Kidney tubule cell (primary cell): ENCODE data around the gene IFT80.

Source experiments
- DNase-seq: peaks from one replicate; pipeline ENCODE4 v3.0.0-alpha.2; 2018; ENCODE audit warnings: low spot score

IFT80 gene

GRCh38 chr3:160399125-160400029 lies at the start of gene IFT80, which contains the start of gene SMC4:
Gene IFT80 (minus strand): TSS chr3:160399225. CDS start chr3:160384600, 14,625 bp downstream.
Gene SMC4 (plus strand): TSS chr3:160399650. CDS start chr3:160400827, 1,177 bp downstream.
- DNase-seq = peak; percentile 98

DNA sequence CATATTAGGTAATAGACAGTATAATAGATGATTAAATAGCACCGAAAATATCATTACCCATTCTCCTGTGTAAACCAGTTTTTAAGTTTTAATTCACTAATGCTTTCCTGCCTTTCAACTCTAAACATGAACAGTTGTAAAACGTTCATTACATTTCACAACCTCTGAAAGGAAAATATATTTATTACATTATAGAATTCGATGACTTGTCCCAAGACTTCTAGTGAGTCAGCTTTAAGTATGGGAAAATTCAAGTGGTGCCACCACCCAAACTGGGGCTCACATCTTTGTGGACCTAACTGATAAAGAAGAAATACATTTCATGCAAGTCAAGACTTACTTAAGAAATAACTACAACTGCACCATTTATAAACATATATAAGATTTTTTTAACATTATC lies 48.5 kb upstream of the IFT80 start:
- no peak for DNase-seq

- no peak for DNase-seq
Measured at GRCh38 chr3:160446522-160447056, 47.6 kb upstream of the IFT80 start.

DNA sequence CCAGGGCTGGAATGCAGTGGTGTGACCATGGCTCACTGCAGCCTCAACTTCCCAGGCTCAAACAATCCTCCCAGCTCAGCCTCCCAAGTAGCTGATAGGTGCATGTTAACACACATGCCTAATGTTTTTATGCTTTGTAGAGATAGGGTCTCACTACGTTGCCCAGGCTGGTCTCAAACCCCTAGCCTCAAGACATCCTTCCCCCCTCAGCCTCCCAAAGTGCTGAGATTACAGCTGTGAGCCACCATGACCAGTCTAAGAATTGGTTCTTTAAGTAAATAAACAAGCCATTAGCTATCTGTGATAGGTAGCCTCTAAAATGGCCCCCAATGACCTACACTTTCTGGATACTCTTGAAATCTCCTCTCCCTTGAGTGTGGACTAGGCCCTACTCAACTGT lies 46.8 kb upstream of the IFT80 start:
- DNase-seq = no peak

- no peak for DNase-seq
Measured at GRCh38 chr3:160444411-160444810, 45.4 kb upstream of the IFT80 start.

DNA sequence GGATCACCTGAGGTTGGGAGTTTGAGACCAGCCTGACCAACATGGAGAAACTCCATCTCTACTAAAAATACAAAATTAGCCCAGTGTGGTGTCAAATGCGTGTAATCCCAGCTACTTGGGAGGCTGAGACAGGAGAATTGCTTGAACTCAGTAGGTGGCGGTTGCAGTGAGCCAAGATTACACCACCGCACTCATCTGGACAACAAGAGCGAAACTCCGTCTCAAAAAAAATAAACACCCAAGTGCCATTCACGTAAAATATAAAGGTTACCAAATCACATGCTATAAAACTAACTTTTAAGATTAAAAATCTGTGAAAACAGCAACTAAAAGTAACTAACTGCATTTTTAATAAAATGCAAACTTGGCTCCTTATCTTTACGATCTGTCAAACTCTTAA lies 41.7 kb upstream of the IFT80 start:
- no peak for DNase-seq

- DNase-seq = no peak
Measured at GRCh38 chr3:160437083-160437455, 38.0 kb upstream of the IFT80 start.

- DNase-seq = no peak
Measured at GRCh38 chr3:160435747-160436146, 36.7 kb upstream of the IFT80 start.

GRCh38 chr3:160435095-160435494 lies 36.1 kb upstream of the IFT80 start:
- DNase-seq = no peak

DNA sequence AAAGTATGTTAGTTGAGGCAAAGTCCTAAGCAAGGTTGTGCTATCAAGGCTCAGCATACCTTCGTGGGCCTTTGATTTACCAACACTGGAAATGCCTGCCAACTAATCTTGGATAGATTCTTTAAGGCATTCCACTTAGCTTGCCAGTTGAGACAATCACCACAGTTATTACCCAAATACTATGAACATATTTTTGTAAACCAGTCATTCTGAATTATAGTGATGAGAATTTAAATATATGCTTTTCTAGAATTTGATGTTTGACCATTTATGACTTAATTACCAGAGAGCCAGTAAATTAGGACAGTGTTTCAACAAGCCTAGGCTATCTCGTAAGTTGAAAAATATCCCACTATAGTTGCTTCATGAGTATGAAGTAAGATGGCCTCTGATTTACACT lies 35.0 kb upstream of the IFT80 start:
- no peak for DNase-seq

DNA sequence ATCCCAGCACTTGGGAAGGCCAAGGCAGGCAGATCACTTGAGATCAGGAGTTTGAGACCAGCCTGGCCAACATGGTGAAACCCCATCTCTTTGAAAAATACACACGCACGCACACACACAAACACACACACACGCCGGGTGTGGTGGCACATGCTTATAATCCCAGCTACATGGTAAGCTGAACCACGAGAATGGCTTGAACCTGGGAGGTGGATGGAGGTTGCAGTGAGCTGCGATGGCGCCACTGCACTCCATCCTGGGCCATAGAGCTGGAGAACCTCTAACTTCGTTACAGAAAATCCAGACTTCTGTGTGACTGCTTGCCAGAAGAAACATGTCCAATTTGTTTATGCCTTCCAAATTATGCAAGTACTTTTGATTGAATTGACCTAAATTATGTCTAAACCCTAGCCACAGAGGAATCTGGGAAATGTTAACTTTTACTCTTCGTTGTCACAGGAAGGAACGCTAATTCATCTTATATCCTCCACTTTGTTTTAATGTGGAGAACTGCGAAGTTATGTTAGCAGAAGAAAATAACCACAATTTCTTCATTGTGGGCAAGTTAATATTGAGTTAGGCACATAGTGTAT lies 28.9 kb upstream of the IFT80 start:
- no peak for DNase-seq

DNA sequence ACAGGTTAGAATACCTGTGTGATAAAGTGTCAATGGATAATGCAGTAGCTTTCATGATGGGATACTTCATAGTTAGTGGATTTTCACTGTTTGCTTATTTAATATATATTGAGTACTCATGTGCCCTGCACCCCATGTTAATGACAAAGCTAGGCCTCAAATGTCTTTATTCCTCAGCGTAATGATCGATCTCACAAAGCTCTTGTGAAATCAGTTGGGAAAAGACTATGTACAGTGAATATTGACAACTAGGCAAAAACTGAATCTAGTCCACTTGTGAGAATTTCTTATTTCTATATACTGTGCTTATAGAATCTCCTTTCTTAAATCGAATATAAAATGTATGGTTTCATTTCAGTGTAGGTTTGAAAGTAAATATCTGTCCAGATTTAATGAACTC lies 18.3 kb upstream of the IFT80 start:
- DNase-seq = no peak

- DNase-seq = peak; percentile 76
Measured at GRCh38 chr3:160413613-160414248, 14.7 kb upstream of the IFT80 start.

- no peak for DNase-seq
Measured at GRCh38 chr3:160412477-160412876, 13.5 kb upstream of the IFT80 start.

GRCh38 chr3:160409812-160410610 lies 11.0 kb upstream of the IFT80 start:
- DNase-seq = no peak

DNA sequence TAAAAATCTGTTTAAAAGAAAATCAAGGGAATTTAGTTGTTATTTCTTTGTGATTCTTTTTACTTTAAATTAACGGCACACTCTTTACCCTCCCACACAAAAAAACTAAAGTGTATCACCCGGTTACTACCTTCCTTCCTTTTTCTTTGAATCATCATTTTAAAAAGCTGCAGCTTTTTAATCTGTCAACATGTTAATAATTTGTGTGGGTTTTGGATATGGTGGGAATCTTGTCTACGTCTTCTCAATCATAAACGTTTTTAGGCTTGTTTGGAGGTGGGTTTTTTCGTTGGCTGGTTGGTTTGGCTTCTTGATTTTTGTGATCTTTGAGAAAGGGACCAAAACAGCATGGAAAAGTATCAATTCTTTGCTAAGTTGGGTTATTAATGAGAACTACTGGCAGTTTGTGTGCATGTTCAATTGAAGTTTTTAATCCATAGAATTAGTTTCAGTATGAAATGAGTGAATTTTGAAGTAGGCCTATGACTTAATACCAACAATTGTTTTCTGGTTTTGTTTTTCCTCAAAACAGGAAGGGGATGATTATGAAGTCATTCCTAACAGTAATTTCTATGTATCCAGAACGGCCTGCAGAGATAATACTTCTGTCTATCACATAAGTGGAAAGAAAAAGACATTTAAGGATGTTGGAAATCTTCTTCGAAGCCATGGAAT lies 4.9 kb upstream of the IFT80 start:
- DNase-seq = no peak

GRCh38 chr3:160403028-160403545 lies 4.1 kb upstream of the IFT80 start:
- DNase-seq = no peak

- DNase-seq = no peak
Measured at GRCh38 chr3:160402221-160403027, 3.4 kb upstream of the IFT80 start.

GRCh38 chr3:160401291-160402095 lies 2.5 kb upstream of the IFT80 start:
- DNase-seq = peak; percentile 40
